Measurements from ENCODE around the gene CCDC51. TPM values are rescaled to one million over a fixed set of nuclear protein-coding genes. Genes with fewer than 3 reads are reported as not detected.

The CCDC51 gene
- total RNA-seq, 1 experiment from 2014 or later, result 53.4 TPM

Other genes with a start within 250 kb of the CCDC51 start
- not detected in 2 replicates for gene CAMP, start 216.6 kb downstream of the CCDC51 start, total RNA-seq (2014; rRNA removed; shearing (Covaris generic))
- 5.8 and 7.2 TPM in 2 replicates for gene ZNF589, start 199.0 kb downstream of the CCDC51 start, total RNA-seq (2014; rRNA removed; shearing (Covaris generic))
- 20.2 and 30.4 TPM in 2 replicates for gene NME6, start 138.8 kb downstream of the CCDC51 start, total RNA-seq (2014; rRNA removed; shearing (Covaris generic))
- not detected in 2 replicates for gene SPINK8, start 106.5 kb downstream of the CCDC51 start, total RNA-seq (2014; rRNA removed; shearing (Covaris generic))
- gene FBXW12, start 67.9 kb downstream of the CCDC51 start, total RNA-seq (2014; rRNA removed; shearing (Covaris generic)), result not detected in 2 replicates
- 5.8 and 12.3 TPM in 2 replicates for gene PLXNB1, start 10.0 kb downstream of the CCDC51 start, total RNA-seq (2014; rRNA removed; shearing (Covaris generic))
- gene TMA7, start 138 bp upstream of the CCDC51 start, total RNA-seq (2014; rRNA removed; shearing (Covaris generic)), result 368 and 782 TPM in 2 replicates
- gene ATRIP, start 6.6 kb upstream of the CCDC51 start, total RNA-seq (2014; rRNA removed; shearing (Covaris generic)), result 22.9 and 29.2 TPM in 2 replicates
- 171 and 206 TPM in 2 replicates for gene SHISA5, start 64.1 kb upstream of the CCDC51 start, total RNA-seq (2014; rRNA removed; shearing (Covaris generic))
- gene PFKFB4, start 116.7 kb upstream of the CCDC51 start, total RNA-seq (2014; rRNA removed; shearing (Covaris generic)), result 23.8 and 27.2 TPM in 2 replicates
- gene UCN2, start 123.7 kb upstream of the CCDC51 start, total RNA-seq (2014; rRNA removed; shearing (Covaris generic)), result 20.4 and 21.4 TPM in 2 replicates
- gene COL7A1, start 155.2 kb upstream of the CCDC51 start, total RNA-seq (2014; rRNA removed; shearing (Covaris generic)), result 3.1 and 4.2 TPM in 2 replicates
- gene UQCRC1, start 169.5 kb upstream of the CCDC51 start, total RNA-seq (2014; rRNA removed; shearing (Covaris generic)), result 359 and 364 TPM in 2 replicates
- not detected in 2 replicates for gene TMEM89, start 181.7 kb upstream of the CCDC51 start, total RNA-seq (2014; rRNA removed; shearing (Covaris generic))
- gene SLC26A6, start 195.3 kb upstream of the CCDC51 start, total RNA-seq (2014; rRNA removed; shearing (Covaris generic)), result 21.9 and 23.6 TPM in 2 replicates
- 3.5 and 3.8 TPM in 2 replicates for gene CELSR3, start 222.8 kb upstream of the CCDC51 start, total RNA-seq (2014; rRNA removed; shearing (Covaris generic))
- gene NCKIPSD, start 245.8 kb upstream of the CCDC51 start, total RNA-seq (2014; rRNA removed; shearing (Covaris generic)), result 34.2 and 39.2 TPM in 2 replicates